Activated B cell treated with CpG ODN at 0.5 μM for 24 hours (primary cell): ENCODE results near the gene CLDN12. TPM values are rescaled to one million over a fixed set of nuclear protein-coding genes. Genes with fewer than 3 reads are reported as not detected.
A peak's percentile ranks its signal among the peaks of the same experiment; 100 is the strongest.

ENCODE experiments used
- ATAC-seq: fragments of 200-7000 bp; cut with Tn5 transposase; one replicate; pipeline ENCODE4 v1.10.0; 2021; ENCODE audit warnings: low read depth, mild to moderate bottlenecking, moderate library complexity
- CTCF ChIA-PET: fragments of 350-600 bp; sonication (Branson Sonifier 250); formaldehyde crosslinking; loops from one replicate; lab custom pipeline; 2021; ENCODE audit warnings: antibody characterized with exemption; lab: Charles Lee
- POLR2A ChIA-PET: fragments of 350-600 bp; sonication (Branson Sonifier 250); formaldehyde crosslinking; loops from one replicate; lab custom pipeline; 2021; ENCODE audit warnings: antibody characterized with exemption; lab: Charles Lee
- DNase-seq: peaks from one replicate; pipeline ENCODE4 v3.0.0; 2022
- H3K27ac Mint-ChIP-seq: one replicate; pipeline ENCODE4 v1.8.0; 2020; ENCODE audit warnings: mixed read lengths
- H3K27me3 Mint-ChIP-seq: one replicate; pipeline ENCODE4 v1.8.0; 2021; ENCODE audit warnings: mixed read lengths
- H3K36me3 Mint-ChIP-seq: one replicate; pipeline ENCODE4 v1.8.0; 2021; ENCODE audit warnings: low read depth, mixed read lengths
- H3K4me1 Mint-ChIP-seq: one replicate; pipeline ENCODE4 v1.8.0; 2021; ENCODE audit warnings: mixed read lengths
- H3K4me3 Mint-ChIP-seq: one replicate; pipeline ENCODE4 v1.8.0; 2020; ENCODE audit warnings: mild to moderate bottlenecking, mixed read lengths
- H3K9me3 Mint-ChIP-seq: one replicate; pipeline ENCODE4 v1.8.0; 2020; ENCODE audit warnings: mixed read lengths
- CTCF ChIP-seq: fragments of 200-600 bp; IDR thresholded peaks from one replicate; pipeline ENCODE4 v1.8.0; 2022; ENCODE audit warnings: antibody characterized with exemption, mild to moderate bottlenecking
- intact Hi-C: fragments of 100-400 bp; cut with micrococcal nuclease; formaldehyde crosslinking; loops from one replicate; pipeline ENCODE4 v1.15.1; 2024
- total RNA-seq: library from RNA; stranded (reverse); gene quantifications from 2 replicates; pipeline ENCODE4 v1.2.3, GENCODE V29; 2022

CLDN12 gene
- total RNA-seq, result 6.2 and 9.0 TPM in 2 replicates

GRCh38 chr7:90403174-90404113 is at the start of gene CLDN12:
Gene CLDN12, plus strand, starts transcription at chr7:90403461. Its CDS starts 9,216 bp downstream, at chr7:90412677.
- ATAC-seq (peak; percentile 94), DNase-seq (peak; percentile 57)
- H3K9me3 Mint-ChIP-seq, result peaks cover 11% of the 10 kb centered on the region
- peaks cover 15% of the 10 kb centered on the region for H3K4me1 Mint-ChIP-seq
- peak within 1 kb of the TSS; percentile 97 for H3K4me3 Mint-ChIP-seq
- CTCF ChIA-PET, result interaction anchor here (0.7 to 1.3 kb wide), 4 partner anchors 52 to 249 kb away, joined by 3 to 4 read pairs (median 4); partner anchors contain the start of gene STEAP1
- POLR2A ChIA-PET, result interaction anchor here (0.6 to 2.0 kb wide), 2 partner anchors 53 to 58 kb away, joined by 12 to 21 read pairs; partner anchors contain the start of gene GTPBP10
- TF ChIP-seq CTCF, result no peak
- H3K27me3 Mint-ChIP-seq, result no peaks in the 10 kb centered on the region
- peaks cover 6% of the 10 kb centered on the region for H3K36me3 Mint-ChIP-seq
- intact Hi-C loops, result loop anchor here (1.0 to 10.0 kb wide), 6 partner anchors 24 to 1541 kb away; partner anchors contain the start of genes AKAP9, CFAP69, GTPBP10 and MTERF1
- peak within 1 kb of the TSS; percentile 89 for H3K27ac Mint-ChIP-seq

DNA sequence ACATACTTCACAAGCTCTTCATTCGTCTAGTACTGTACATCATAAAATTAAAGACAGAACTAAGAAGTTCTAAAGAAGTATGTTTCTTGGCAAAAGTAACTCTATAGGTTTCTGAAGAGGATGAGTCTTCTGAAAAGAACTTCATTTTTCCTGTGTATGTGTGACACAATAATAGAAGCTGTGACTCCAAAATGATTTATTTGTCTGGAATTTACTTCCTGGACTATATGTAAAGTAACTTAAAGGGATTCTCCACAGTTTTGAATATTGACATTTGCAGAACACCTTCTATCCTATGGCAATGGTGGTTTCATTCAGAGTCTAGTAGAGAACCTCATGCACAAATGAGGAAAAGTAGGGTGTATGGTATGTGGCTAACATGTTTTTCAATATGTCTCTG is 19.8 kb upstream of the CLDN12 start:
- no peak for TF ChIP-seq CTCF
- H3K27ac Mint-ChIP-seq, result no peak overlapping the region
- DNase-seq (no peak), ATAC-seq (no peak)
- no peaks in the 10 kb centered on the region for H3K4me1 Mint-ChIP-seq
- H3K27me3 Mint-ChIP-seq, result no peaks in the 10 kb centered on the region
- no peak overlapping the region for H3K4me3 Mint-ChIP-seq
- ChIA-PET POLR2A (no interaction called here), CTCF (no interaction called here)
- H3K9me3 Mint-ChIP-seq, result no peaks in the 10 kb centered on the region
- intact Hi-C loops, result no loop called here
- peaks cover 75% of the 10 kb centered on the region for H3K36me3 Mint-ChIP-seq

DNA sequence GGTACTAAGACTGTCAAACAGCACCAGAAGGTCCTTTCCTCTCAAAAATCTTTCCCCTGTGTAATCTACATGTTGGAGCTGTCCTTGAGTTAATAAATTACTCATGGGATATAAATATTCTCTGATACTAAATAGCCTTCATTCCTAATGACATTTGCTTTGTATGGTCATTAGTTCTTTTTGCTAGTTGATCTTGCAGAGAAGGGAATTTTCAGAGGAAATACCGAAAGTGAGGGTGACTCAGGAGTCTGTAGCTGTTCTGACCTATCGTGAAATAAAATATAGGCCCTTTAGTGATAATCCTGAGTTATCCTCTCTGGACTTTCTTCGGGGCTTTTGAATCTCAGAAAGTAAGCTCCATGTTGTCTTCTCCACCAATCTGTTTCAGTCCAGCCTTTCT is 19.4 kb upstream of the CLDN12 start:
- TF ChIP-seq CTCF, result no peak
- intact Hi-C loops, result no loop called here
- H3K36me3 Mint-ChIP-seq, result peaks cover 71% of the 10 kb centered on the region
- no peak overlapping the region for H3K4me3 Mint-ChIP-seq
- no peaks in the 10 kb centered on the region for H3K9me3 Mint-ChIP-seq
- CTCF ChIA-PET, result no interaction called here
- H3K27ac Mint-ChIP-seq, result no peak overlapping the region
- DNase-seq, result no peak
- POLR2A ChIA-PET, result no interaction called here
- no peaks in the 10 kb centered on the region for H3K4me1 Mint-ChIP-seq
- no peak for ATAC-seq
- no peaks in the 10 kb centered on the region for H3K27me3 Mint-ChIP-seq

- intact Hi-C loops, result no loop called here
- H3K36me3 Mint-ChIP-seq, result peaks cover 68% of the 10 kb centered on the region
- no peaks in the 10 kb centered on the region for H3K4me1 Mint-ChIP-seq
- CTCF ChIA-PET, result no interaction called here
- H3K27me3 Mint-ChIP-seq, result no peaks in the 10 kb centered on the region
- POLR2A ChIA-PET, result no interaction called here
- DNase-seq (no peak), ATAC-seq (no peak)
- no peak for TF ChIP-seq CTCF
- no peak overlapping the region for H3K27ac Mint-ChIP-seq
- H3K4me3 Mint-ChIP-seq, result no peak overlapping the region
- H3K9me3 Mint-ChIP-seq, result no peaks in the 10 kb centered on the region
These were observed 18.8 kb upstream of the CLDN12 start for GRCh38 chr7:90384433-90384832.

DNA sequence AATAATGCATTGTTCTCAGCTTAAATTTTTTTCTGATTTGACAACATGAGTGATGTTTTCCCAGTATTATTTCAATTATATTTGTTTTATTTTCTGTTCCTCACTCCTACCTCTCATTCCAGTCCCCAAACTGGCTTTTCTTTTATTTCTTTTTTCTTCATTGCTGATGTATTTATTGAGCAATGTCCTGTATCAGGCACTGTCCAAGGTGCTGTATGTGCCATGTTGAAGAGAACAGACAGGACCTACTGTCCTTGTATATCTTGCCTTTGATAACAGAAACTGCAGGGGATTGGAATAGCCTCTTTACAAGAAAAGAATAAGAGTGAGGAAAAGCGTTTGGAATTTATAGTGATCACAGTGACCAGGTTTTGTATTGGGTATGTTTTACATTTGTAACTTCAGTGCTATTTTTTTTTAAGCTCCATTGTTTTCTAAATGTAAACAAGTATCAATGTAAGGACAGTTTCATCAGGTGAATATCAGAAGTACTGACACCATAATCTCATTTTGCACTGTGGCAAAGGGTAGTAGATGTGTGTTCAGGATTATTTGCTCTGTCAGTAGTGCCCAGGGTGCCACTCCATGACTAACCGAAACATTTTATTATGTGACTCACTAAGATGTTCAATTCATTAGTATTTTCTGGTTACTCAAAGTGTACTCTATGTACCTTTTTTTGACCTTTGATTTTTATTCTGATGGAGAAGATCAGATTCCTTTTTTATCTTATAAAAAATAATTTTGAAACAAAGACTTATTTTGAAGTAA is 15.6 kb upstream of the CLDN12 start:
- H3K4me3 Mint-ChIP-seq, result no peak overlapping the region
- H3K9me3 Mint-ChIP-seq, result no peaks in the 10 kb centered on the region
- peaks cover 42% of the 10 kb centered on the region for H3K36me3 Mint-ChIP-seq
- no peak overlapping the region for H3K27ac Mint-ChIP-seq
- ATAC-seq, result no peak
- no peaks in the 10 kb centered on the region for H3K27me3 Mint-ChIP-seq
- no peak for DNase-seq
- intact Hi-C loops, result no loop called here
- CTCF ChIA-PET, result no interaction called here
- TF ChIP-seq CTCF, result no peak
- POLR2A ChIA-PET, result no interaction called here
- H3K4me1 Mint-ChIP-seq, result no peaks in the 10 kb centered on the region
